Stimulated activated CD4-positive, alpha-beta T cell treated with anti-CD3 and anti-CD28 coated beads, Interleukin-12 subunit alpha, Interleukin-12 subunit beta, amount 100 ng/mL, for 48 hours (primary cell): ENCODE data around the gene PIP4K2C.

Experiments
- DNase-seq, 3 donors: peaks; one replicate each; pipeline ENCODE4 v3.0.0-alpha.2; 2020; ENCODE audit warnings: low read depth in 2 of 3, low spot score in 1 of 3

PIP4K2C gene

DNA sequence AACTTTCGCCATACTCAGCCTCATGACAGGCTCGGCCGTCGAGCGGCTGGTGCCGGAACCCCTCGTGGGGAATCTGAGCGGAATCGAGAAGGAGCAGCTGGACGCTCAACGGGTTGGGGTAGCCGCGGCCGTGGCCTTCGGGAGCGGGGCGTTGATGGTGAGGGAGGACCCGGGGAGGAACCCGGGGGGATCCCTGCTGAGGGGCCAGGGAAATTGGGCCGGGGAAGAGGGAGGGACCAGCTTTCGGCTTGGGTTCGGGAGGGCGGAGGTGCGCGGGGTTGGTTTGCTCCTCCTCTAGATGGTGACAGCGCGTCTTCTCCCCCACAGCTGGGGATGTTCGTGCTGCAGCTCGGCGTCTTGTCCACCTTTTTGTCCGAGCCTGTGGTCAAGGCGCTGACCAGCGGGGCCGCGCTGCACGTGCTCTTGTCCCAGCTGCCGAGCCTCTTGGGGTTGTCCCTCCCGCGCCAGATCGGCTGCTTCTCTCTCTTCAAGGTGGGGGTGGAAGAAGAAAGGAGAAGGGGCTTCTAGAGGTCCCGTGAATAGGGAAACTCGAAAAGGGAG lies 30.0 kb downstream of the PIP4K2C start:
- DNase-seq = no peak

DNA sequence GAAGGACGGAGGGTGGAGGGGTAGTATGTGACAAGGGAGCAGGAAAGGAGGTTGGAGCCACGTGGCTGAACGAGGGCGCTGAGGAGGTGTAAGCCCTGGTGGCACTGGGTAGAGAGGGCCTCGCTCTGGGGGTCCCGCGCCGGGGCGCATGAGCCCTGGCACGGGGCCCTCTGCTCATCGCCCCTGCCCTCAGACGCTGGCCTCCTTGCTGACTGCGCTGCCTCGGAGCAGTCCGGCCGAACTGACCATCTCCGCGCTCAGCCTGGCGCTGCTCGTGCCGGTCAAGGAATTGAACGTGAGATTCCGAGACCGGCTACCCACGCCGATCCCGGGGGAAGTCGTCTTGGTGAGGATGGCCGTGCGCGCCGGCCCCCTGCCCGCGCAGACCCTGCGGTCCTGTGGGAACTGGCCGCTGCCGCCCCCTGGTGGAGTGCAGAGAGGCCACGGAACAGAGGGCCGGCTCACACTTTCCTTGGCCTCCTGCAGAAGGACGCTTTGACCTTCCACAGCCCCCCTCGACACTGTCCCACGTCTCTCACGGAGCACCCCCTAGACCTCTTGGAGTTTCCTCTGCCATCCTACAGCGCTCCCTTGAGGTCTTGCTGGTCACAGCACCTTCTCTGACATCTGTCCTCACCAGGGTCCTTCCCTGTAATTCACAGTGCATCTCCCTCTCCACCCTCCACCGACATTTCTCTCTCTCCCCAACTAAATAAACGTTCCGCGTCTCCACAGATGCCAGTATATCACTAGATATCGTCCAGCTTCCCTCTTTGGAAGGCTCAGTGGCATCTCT lies 30.7 kb downstream of the PIP4K2C start:
- DNase-seq = peak in 1 of 3 donors; percentile 57

DNA sequence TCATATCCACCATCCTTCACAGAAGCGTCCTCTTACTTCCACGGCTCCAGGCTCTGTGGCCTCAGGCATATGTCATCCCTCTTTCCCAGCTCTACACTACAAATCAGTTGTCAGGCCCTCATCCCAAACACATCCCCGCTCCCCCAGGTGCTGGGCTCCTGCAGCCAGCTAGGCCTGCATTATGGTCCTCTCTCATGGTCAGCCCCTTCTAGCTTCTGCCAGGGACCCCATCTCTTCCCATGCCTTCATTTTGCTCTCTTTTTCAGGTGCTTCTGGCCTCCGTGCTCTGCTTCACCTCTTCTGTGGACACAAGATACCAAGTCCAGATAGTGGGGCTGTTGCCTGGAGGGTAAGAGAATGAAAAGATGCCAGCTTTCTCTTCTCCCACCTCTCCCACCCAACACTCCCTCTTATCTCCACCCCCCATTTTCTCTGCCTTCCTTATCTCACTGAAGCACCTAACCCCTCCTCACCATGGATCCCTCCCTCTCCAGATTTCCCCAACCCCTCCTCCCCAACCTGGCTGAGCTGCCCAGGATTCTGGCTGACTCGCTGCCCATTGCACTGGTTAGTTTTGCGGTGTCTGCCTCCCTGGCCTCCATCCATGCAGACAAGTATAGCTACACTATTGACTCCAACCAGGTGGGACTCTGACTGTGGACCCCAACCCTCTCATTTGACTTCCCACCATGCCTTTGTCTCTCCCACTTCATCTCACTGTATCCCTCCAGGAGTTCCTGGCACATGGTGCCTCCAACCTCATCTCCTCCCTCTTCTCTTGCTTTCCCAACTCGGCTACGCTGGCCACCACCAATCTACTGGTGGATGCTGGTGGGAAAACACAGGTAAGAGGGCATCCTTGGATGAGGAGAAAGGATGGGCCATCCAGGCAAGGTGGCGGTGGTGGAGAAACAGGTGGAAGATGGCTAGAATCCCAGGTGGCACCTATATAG lies 31.6 kb downstream of the PIP4K2C start:
- no peak for DNase-seq

DNA sequence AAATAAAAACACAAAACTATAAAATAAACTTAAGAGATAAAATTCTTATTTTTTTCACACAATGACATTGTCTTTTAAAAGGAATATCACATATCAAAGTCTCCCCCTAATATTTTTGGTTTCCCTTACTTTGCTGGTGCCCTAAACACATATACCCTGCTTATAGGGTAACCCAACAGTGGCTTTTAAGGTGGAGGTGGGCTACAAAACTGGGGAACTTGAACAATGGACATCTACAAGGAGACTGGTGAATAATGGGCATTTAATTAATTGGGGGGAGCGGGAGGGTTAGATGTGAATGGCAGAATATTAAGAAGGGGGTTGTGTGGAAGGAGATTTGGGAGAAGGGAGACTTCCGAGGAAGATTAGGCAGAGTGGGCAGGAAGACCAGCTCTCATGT lies 32.4 kb downstream of the PIP4K2C start:
- DNase-seq = no peak

DNA sequence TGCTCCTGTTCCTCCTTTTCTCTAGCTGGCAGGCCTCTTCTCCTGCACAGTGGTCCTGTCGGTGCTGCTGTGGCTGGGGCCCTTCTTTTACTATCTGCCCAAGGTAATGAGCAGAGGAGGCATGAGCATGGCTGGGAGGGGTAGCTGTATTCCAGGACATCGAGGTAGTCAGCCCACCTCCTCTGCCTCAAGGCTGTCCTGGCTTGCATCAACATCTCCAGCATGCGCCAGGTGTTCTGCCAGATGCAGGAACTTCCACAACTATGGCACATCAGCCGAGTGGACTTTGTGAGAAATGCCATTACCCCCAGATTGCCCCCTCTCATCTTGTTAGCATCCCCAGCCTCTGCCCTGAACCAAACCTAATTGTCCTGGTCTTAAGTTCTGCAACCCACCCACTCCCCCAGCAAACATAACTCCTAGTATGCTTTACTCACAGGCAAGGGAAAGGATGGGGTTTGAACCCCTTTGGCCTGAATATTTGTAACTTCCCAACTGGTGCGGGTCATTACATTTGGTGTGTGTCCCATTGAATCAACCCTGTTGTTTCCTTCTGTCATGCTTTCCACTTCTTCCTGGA lies 32.9 kb downstream of the PIP4K2C start:
- no peak for DNase-seq

DNA sequence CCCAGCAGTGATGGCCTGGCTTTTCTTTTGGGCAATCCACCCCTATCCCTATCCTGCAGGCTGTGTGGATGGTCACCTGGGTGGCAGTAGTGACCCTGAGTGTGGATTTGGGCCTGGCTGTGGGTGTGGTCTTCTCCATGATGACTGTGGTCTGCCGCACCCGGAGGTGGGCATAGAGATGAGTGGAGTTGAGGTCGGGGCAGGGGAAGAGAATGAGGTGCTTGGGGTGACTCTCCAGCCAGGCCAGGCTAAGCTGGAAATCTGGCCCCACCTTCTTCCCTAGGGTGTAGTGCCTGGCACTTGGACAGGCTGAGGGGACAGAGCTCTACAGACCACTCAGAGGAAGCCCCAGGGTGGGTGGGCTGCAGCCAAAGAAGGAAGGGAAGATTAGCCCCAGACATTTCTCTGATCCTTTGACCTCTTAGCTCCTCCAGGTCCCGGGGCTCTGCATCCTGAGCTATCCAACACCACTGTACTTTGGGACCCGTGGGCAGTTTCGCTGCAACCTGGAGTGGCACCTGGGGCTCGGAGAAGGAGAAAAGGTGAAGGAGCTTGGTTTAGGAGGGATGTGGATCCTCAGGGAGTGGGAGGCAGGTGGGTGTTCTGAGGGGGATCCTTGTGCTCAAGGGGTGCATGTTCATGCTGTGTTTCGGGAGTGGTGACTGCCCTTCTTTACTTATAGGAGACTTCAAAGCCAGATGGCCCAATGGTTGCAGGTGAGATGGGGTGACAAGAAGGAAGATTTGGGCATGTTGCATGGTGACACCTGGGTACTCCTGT lies 33.6 kb downstream of the PIP4K2C start:
- DNase-seq = no peak

DNA sequence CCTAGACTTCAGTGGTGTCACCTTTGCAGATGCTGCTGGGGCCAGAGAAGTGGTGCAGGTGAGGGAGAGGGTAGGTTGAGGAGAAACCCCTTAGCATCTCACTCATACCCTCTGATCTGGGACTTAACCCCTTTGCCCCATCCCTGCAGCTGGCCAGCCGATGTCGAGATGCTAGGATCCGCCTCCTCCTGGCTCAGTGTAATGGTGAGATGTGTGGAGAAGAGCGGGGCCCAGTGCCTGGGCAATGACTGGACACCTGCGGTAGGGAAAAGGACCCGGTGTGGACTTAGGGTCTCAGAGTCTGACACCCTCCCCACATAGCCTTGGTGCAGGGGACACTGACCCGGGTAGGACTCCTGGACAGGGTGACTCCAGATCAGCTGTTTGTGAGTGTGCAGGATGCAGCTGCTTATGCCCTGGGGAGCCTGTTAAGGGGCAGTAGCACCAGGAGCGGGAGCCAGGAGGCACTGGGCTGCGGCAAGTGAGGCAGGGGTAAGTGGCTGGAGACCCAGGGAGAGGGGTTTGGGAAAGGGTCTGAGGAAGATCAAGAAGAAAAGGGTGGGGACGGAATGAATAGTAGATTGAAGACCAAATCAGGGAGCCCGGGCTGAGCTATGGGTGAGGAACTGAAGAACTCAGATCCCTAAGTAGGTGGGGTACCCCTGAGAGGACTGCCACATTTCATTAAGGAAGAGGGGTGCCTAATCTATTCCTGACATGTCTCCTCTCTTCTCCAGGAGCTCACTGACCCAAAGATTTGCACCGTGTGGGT lies 34.5 kb downstream of the PIP4K2C start:
- DNase-seq = no peak

DNA sequence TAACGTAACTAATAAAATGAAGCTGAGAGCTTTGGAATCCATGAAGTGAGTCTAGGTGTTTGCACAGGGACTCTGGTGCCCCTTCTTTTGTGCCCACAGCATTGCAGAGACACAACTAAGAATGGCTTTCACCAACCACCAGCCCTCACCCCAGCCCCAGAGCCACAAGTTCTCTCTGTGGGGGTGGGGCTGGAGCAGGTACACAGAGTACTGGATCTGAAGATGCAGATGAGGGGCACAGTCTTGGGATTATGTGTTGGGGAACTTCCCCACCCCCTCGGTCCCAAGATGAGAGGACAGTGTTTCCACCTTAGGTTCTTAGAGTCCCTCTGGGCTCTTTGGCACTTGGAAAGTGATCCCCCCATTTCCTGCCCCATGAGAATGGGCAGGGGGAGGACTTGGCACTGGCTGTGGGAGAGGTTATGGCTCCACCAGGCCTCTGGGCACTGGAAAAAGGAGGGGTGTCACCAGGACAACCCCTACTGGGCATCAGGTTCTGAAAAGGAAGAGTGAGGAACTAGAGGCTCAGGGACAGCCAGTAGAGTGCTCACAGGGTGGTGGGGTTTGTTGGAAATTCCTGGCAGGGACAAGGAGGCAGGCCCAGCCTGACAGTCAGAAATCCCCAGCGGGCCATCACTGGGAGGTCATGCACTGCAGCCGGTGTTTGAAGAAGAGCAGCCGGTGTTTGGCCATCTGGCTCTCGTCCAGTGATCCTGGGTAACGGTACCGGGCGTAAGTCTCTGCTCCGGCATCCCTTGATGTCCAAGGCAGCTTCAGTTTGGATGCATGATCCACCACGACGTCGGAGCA lies 35.3 kb downstream of the PIP4K2C start:
- no peak for DNase-seq

DNA sequence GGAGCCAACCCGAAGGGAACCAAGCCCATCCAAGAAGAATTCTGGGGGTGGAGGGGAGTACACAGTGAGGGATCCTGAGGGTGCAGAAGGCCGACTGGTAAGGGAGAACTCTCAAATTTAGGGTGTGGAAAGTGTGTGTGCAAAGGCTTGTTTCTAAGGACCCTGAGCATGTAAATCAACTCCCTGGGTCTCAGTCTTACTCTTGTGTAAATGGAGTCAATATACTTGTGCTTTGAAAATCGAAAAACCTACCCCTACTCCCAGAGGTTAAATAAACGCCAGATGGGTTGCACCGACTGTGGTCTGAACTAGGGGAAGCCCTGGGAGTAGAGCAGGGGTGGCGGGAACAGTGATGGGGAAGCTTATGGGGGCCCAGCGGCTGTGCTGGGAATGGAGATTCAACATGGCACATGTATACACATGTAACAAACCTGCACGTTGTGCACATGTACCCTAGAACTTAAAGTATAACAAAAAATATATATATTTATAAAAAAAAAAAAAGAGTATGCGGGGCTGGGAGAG lies 36.0 kb downstream of the PIP4K2C start:
- DNase-seq = no peak

DNA sequence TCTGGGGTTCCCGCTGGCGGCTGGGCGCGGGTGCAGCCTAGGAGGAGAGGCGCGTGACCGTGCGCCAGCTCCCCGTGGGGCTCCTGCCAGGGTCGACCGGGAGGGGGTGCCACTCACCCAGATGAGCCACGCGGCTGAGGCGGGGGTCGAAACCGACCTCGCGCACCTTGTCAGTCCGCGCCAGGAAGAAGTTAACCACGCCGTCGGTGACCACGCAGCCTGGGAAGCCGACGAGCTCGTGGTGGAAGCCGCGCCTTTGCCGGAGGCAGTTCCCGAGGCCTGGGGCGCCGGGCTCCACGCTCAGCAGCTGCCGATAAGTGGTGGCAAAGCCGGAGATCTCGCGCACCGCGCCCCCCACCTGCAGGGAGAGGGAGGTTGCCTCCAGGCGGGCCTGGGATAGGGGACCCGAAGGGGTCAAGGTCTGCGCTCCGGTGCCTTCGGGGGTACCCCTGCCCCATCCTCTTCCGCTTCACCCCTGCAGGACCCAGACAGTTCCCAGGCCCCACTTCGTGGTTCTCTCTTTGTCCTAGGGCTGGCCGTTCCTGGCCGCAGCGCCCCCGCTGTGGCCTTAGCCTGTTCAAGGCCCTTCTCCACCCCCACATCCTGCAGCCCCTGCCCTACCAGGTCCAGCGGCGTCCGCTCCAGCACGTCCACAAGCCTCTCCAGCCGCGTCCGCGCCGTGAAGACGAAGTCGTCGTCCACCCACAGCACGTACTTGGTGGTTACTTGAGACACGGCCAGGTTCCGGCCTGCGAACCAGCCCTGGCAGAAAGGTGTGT lies 36.7 kb downstream of the PIP4K2C start:
- no peak for DNase-seq

DNA sequence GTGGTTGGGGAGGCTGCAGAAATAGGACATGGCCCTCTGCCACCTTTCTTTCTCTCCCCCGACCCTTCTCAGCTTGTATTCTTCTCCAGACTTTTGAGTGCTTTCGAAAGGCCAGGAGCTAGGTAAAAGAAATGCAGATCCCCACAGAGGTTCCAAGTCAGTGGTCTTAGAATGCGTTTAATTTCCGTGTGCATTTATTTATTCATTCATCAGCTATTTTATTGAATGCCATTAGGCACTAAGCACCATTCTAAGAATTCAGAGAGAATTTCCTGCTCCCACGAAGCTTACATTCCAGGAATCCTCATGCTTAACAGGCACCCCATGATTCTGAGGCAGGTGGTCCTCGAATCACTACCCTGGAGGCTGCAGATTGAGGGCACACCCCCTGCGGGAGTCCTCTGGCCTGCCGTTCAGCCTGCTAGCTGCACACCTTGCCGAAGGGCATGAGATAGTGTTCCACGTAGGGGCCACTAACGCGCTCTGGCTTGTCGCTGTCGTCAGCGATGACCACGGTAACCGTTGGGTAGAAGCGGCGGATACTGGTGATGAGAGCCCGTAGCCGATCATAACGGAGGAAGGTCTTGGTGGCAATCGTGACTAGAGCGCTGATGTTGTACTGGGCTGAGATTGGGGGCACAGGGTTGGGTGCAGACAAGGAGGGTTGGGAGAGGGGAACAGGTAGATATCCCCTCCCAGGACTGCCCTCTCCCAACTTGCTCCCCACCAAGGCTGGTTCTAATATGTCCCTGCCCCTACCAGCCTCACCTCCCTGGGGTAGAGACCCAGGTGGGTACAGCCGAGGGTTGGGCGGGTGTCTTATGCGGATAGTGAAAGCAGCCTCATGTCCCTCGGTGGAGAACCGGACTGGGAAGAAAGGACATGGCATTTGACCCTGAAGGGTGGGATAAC lies 37.5 kb downstream of the PIP4K2C start:
- DNase-seq = no peak

DNA sequence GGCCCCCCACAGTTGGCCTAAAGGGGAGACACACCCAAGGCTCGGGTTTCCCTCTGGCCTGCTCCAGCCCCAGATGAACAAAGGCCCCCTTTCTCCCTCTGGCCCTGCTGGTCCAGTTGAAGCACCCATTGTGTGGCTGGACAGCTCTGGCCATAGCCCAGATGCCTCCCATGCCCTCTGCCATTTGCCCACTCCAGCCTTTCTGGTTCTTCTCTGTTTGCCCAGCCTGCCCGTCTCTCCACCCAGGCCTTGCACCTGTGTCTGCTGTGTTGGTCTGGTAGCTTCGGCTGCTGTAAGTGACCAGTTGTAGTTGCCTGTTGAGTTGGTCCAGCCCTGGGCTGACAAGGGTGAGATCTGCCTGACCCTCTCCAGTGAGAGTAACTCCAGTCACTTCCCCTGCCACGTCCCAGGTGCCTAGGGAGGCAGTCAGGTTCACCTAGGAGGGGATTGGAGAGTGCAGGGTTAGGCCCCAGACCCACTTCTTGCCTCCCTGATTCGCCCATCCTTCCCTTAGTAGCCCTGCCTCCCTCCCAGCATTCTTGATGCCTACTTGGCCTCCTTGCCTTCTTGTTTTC lies 39.0 kb downstream of the PIP4K2C start:
- DNase-seq = no peak

DNA sequence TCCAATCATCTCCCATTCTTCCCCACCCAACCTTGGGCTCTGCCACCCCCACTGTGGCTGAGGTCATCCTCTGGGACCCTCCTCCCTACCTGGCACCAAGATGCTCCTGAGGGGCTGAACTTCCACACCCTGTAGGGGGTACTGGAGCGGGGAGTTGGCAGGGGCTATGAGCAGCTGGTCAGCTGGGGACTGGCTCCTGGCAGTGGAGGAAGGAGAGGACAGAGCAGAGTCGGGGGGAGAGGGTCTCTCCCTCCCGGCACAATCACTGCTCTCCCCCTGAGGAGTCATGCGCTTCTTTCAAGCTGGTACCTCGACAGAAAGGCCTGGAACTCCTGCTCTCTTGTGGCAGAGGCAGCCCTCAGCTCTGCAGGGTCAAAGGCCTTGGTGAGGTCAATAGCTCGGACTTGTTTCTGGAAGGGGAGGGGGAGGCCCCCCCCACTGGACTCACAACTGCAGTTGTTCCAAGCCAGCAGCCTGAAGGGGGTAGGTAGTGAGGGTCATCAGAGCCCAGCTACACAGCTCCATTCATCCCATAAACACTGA lies 40.0 kb downstream of the PIP4K2C start:
- no peak for DNase-seq

DNA sequence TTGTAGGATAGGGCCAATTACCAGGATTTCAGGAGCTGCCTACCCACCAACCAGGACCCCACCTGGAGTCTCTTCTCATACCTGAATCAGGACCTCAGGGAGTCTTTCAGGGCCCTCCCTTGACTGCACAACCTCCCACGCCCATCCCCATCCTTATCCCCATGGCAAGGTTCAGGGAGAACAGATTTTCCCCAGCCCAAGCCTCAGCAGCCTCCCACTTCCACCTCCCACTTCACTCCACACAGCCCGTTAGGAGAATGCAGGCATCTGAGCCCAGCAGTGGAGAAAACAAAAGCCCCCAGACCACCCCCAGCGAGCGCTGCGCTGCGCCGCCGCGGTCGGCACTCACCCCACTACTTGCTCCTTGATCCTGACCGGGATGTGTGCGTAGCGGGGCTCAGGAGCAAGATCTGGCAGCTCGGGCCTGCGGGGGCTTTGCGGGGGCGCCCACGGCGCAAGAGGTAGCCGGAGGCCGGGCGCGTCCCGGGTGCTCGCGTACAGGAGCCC lies 40.6 kb downstream of the PIP4K2C start:
- no peak for DNase-seq

DNA sequence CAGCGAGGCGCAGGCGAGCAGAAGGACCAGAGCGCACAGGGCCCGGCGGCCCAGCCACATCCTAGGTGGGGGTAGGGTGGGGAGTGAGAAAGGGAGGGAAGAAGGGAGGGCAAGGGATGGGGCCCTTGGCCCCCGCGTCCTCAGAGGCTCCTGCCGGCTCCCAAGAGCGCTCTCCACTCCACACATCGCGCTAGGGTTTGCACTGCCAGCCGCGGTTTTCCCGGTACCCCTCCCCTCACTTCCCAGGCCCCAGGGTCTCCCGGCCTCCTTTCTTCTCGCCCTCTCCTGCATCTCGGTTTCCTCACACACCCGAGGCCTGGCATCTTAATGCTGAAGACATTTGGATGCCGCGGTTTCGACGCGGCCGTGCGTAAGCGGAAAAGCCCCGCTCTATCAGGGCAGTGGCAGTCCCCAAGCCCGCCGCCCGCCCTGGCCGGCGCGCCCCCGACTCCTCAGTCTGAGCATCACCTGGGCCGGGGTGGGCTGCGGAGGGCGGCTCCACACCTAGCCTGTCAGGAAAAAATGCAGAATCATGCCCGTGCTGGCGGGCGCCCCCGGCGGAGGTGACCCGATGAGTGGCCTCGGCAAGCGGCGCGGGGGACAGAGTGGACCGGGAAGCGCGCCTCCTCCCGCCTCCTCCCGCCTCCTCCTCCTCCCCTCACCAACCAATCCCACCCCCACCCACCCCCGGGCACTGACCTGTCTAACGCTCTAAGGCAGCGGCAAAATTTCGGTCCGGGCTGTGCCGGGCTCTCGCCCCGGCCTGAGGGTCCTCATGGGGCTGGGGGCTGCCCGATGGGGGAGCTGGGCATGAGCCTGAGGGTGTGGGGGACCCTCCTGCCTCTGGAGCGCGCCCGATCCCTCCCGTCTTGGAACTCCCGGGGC lies 41.3 kb downstream of the PIP4K2C start:
- DNase-seq = no peak
